Measurements from ENCODE around the gene IFT122. TPM values are rescaled to one million over a fixed set of nuclear protein-coding genes. Genes with fewer than 3 reads are reported as not detected.

IFT122 gene
- total and polyA plus RNA-seq, 2 of the 4 experiments (the other 2 are of a cell fraction), result 16.8 to 28.0 TPM

DNA sequence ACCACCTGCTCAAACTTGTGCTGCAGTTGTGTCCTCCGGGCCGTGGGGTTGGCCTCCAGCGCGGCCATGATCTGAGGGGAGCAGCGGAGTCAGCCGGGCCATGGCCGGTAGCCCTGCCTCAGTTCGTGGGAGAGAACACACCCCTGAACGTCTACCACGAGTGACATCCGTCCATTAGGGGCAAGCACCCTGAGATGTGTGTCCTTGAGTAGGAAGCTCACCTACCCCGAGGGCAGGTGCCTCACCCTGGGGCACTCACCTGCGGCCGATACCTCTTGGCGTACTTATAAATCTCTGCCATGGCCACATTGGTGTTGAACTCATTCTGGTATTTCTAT is 116.3 kb downstream of the IFT122 start:
- ChIA-PET POLR2A (ENCODE audit: unreplicated experiment) (no interaction called here), CTCF (no interaction called here)
- H3K79me1 ChIP-seq (ENCODE audit: low read depth in 1 of 2, low read length in 2 of 2), result peaks cover 13 to 34% of the 10 kb centered on the region in 2 experiments; a peak in 3 of 4 replicates
- no peak overlapping the region for H3K27ac ChIP-seq (ENCODE audit: insufficient read depth, low read length)
- no TSS peak for BruUV-seq (replicated peaks)
- no peak overlapping the region for H2BK5ac ChIP-seq (ENCODE audit: low read depth, low read length, poor library complexity, severe bottlenecking)
- H3K18ac ChIP-seq (ENCODE audit: low read depth, low read length), result no peak overlapping the region
- DNase-seq (no peak), ATAC-seq (ENCODE audit: low read depth) (no peak)
- dilution Hi-C loops (cut with HindIII; ENCODE audit: low sequenced_read_pairs, unreplicated experiment), result no loop called here
- no peak overlapping the region for H3K23ac ChIP-seq (ENCODE audit: low read depth, low read length)
- H3K9me1 ChIP-seq (ENCODE audit: insufficient read depth, low read length), result peaks cover 16% of the 10 kb centered on the region
- H3K4me2 ChIP-seq (ENCODE audit: low read depth, low read length), result no peak overlapping the region
- peaks cover 32% of the 10 kb centered on the region for H3K4me1 ChIP-seq (ENCODE audit: control insufficient read depth, insufficient read depth, low read length)
- no peak for TF ChIP-seq POLR2A (IDR thresholded peaks at IDR 0.05; ENCODE audit: low read depth, low read length)
- TF ChIP-seq FOS (IDR thresholded peaks at IDR 0.05; ENCODE audit: low read depth, low read length), result no peak
- no peak for TF ChIP-seq MXI1 (IDR thresholded peaks at IDR 0.05; ENCODE audit: borderline replicate concordance, low read depth, low read length)
- no peak for TF ChIP-seq SMC3 (IDR thresholded peaks at IDR 0.05; ENCODE audit: low read depth, low read length)
- TF ChIP-seq MAFK (IDR thresholded peaks at IDR 0.05; ENCODE audit: low read depth, low read length), result no peak
- TF ChIP-seq NFE2L2 (IDR thresholded peaks at IDR 0.05; ENCODE audit: low read depth, low read length), result no peak
- TF ChIP-seq RFX5 (IDR thresholded peaks at IDR 0.05; ENCODE audit: low read depth, low read length), result no peak
- TF ChIP-seq CEBPB (IDR thresholded peaks at IDR 0.05; ENCODE audit: low read depth, low read length), result no peak
- TF ChIP-seq, protein P1, sequence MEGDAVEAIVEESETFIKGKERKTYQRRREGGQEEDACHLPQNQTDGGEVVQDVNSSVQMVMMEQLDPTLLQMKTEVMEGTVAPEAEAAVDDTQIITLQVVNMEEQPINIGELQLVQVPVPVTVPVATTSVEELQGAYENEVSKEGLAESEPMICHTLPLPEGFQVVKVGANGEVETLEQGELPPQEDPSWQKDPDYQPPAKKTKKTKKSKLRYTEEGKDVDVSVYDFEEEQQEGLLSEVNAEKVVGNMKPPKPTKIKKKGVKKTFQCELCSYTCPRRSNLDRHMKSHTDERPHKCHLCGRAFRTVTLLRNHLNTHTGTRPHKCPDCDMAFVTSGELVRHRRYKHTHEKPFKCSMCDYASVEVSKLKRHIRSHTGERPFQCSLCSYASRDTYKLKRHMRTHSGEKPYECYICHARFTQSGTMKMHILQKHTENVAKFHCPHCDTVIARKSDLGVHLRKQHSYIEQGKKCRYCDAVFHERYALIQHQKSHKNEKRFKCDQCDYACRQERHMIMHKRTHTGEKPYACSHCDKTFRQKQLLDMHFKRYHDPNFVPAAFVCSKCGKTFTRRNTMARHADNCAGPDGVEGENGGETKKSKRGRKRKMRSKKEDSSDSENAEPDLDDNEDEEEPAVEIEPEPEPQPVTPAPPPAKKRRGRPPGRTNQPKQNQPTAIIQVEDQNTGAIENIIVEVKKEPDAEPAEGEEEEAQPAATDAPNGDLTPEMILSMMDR (conservative IDR thresholded peaks at IDR 0.05; ENCODE audit: low read depth, low read length), result no peak
- no peak for TF ChIP-seq MAZ (IDR thresholded peaks at IDR 0.05; ENCODE audit: borderline replicate concordance, low read depth, low read length)
- no peak for TF ChIP-seq RAD21 (IDR thresholded peaks at IDR 0.05; ENCODE audit: low read length)
- no peak for TF ChIP-seq USF2 (IDR thresholded peaks at IDR 0.05; ENCODE audit: low read depth, low read length)
- no peak for TF ChIP-seq BHLHE40 (IDR thresholded peaks at IDR 0.05; ENCODE audit: low read depth, low read length)
- H4K8ac ChIP-seq (ENCODE audit: low read depth in 2 of 2, low read length in 2 of 2), result no peak overlapping the region
- no peak overlapping the region for H3K14ac ChIP-seq (replicated peaks; ENCODE audit: low read depth, low read length)
- no peak overlapping the region for H3K9ac ChIP-seq (ENCODE audit: low read depth, low read length)
- intact Hi-C loops (cut with micrococcal nuclease), result no loop called here
- no peak overlapping the region for H3K4me3 ChIP-seq (ENCODE audit: insufficient read depth, low read depth, low read length)
- H2BK120ac ChIP-seq (ENCODE audit: low read depth, low read length), result no peak overlapping the region
- H2BK15ac ChIP-seq (ENCODE audit: low read depth, low read length), result no peak overlapping the region
- 98% methylated on average over 7 of the region's 15 CpGs; no CpG with 5 or more reads in 1 of the 2 experiments for WGBS, 2 experiments (ENCODE audit: extremely low coverage in 2 of 2, insufficient read length in 1 of 2)
- no peak overlapping the region for H2BK20ac ChIP-seq (ENCODE audit: low read depth, low read length)
- H3K56ac ChIP-seq (ENCODE audit: extremely low read depth, insufficient read depth, low read length), result no peak overlapping the region
- no peaks in the 10 kb centered on the region for H4K20me1 ChIP-seq (ENCODE audit: insufficient read depth, low read length)
- peaks cover 29% of the 10 kb centered on the region for H3K36me3 ChIP-seq (ENCODE audit: control insufficient read depth, insufficient read depth, low read length)
- in situ Hi-C loops (cut with MboI; ENCODE audit: low sequenced_read_pairs), result no loop called here
- H4K5ac ChIP-seq (ENCODE audit: low read depth, low read length), result no peak overlapping the region
- H2AFZ ChIP-seq (replicated peaks; ENCODE audit: low read length, poor library complexity), result peak overlapping the region; percentile 59
- no peak overlapping the region for H2AK5ac ChIP-seq (ENCODE audit: low read depth, low read length)
- no peak overlapping the region for H2AK9ac ChIP-seq (replicated peaks; ENCODE audit: low read depth, low read length, poor library complexity)
- no peaks in the 10 kb centered on the region for H3K9me3 ChIP-seq (ENCODE audit: control insufficient read depth, insufficient read depth, low read length)
- no peak overlapping the region for H4K91ac ChIP-seq (ENCODE audit: insufficient read depth, low read depth, low read length)
- no peak overlapping the region for H3K4ac ChIP-seq (ENCODE audit: low read depth, low read length)
- H3K27me3 ChIP-seq (ENCODE audit: control insufficient read depth, insufficient read depth, low read length), result no peaks in the 10 kb centered on the region

All from IMR-90 (cell line).